ENCODE data around the gene NRROS.

The NRROS gene

GRCh38 chr3:196677353-196677752 is 37.9 kb downstream of the NRROS start:
- no peak for DNase-seq
- Histone ChIP-seq H3K27ac (ENCODE audit: insufficient read depth, low read length, poor library complexity, severe bottlenecking) (no peak overlapping the region), H3K27me3 (replicated peaks; ENCODE audit: control insufficient read depth, insufficient read depth, low read length, poor library complexity, severe bottlenecking) (no peaks in the 10 kb centered on the region)

GRCh38 chr3:196677931-196678330 is 38.4 kb downstream of the NRROS start:
- DNase-seq, result no peak
- no peak overlapping the region for H3K27ac ChIP-seq (ENCODE audit: insufficient read depth, low read length, poor library complexity, severe bottlenecking)
- no peaks in the 10 kb centered on the region for H3K27me3 ChIP-seq (replicated peaks; ENCODE audit: control insufficient read depth, insufficient read depth, low read length, poor library complexity, severe bottlenecking)

More at GRCh38 chr3:196677353-196677752, 37.9 kb downstream of the NRROS start:
- no peak overlapping the region for H3K4me3 ChIP-seq (ENCODE audit: insufficient read depth, low read depth, low read length, poor library complexity, severe bottlenecking)
- no peaks in the 10 kb centered on the region for H3K9me3 ChIP-seq (ENCODE audit: control insufficient read depth, low read length)
- no peaks in the 10 kb centered on the region for H3K36me3 ChIP-seq (ENCODE audit: control insufficient read depth, insufficient read depth, low read length)
- H3K4me1 ChIP-seq (ENCODE audit: control insufficient read depth, insufficient read depth, low read length, poor library complexity, severe bottlenecking), result peaks cover 10% of the 10 kb centered on the region

GRCh38 chr3:196684548-196685407 is 45.3 kb downstream of the NRROS start:
- DNase-seq, result peak; percentile 26 to 48 (median 38)
- no peak overlapping the region for H3K27ac ChIP-seq (ENCODE audit: insufficient read depth, low read length, poor library complexity, severe bottlenecking)
- peaks cover 4% of the 10 kb centered on the region for H3K4me1 ChIP-seq (ENCODE audit: control insufficient read depth, insufficient read depth, low read length, poor library complexity, severe bottlenecking)
- no peaks in the 10 kb centered on the region for H3K27me3 ChIP-seq (replicated peaks; ENCODE audit: control insufficient read depth, insufficient read depth, low read length, poor library complexity, severe bottlenecking)
- H3K9me3 ChIP-seq (ENCODE audit: control insufficient read depth, low read length), result no peaks in the 10 kb centered on the region
- peak overlapping the region; percentile 4 for H3K4me3 ChIP-seq (ENCODE audit: insufficient read depth, low read depth, low read length, poor library complexity, severe bottlenecking)
- no peaks in the 10 kb centered on the region for H3K36me3 ChIP-seq (ENCODE audit: control insufficient read depth, insufficient read depth, low read length)

More at GRCh38 chr3:196677931-196678330, 38.4 kb downstream of the NRROS start:
- Histone ChIP-seq H3K4me1 (ENCODE audit: control insufficient read depth, insufficient read depth, low read length, poor library complexity, severe bottlenecking) (peaks cover 10% of the 10 kb centered on the region), H3K9me3 (ENCODE audit: control insufficient read depth, low read length) (no peaks in the 10 kb centered on the region), H3K4me3 (ENCODE audit: insufficient read depth, low read depth, low read length, poor library complexity, severe bottlenecking) (no peak overlapping the region), H3K36me3 (ENCODE audit: control insufficient read depth, insufficient read depth, low read length) (no peaks in the 10 kb centered on the region)

GRCh38 chr3:196686436-196686835 is 46.9 kb downstream of the NRROS start:
- H3K36me3 ChIP-seq (ENCODE audit: control insufficient read depth, insufficient read depth, low read length), result no peaks in the 10 kb centered on the region
- H3K9me3 ChIP-seq (ENCODE audit: control insufficient read depth, low read length), result no peaks in the 10 kb centered on the region
- peaks cover 4% of the 10 kb centered on the region for H3K4me1 ChIP-seq (ENCODE audit: control insufficient read depth, insufficient read depth, low read length, poor library complexity, severe bottlenecking)
- H3K4me3 ChIP-seq (ENCODE audit: insufficient read depth, low read depth, low read length, poor library complexity, severe bottlenecking), result no peak overlapping the region
- no peak overlapping the region for H3K27ac ChIP-seq (ENCODE audit: insufficient read depth, low read length, poor library complexity, severe bottlenecking)
- H3K27me3 ChIP-seq (replicated peaks; ENCODE audit: control insufficient read depth, insufficient read depth, low read length, poor library complexity, severe bottlenecking), result no peaks in the 10 kb centered on the region
- no peak for DNase-seq

- no peak overlapping the region for H3K27ac ChIP-seq (ENCODE audit: insufficient read depth, low read length, poor library complexity, severe bottlenecking)
- H3K4me1 ChIP-seq (ENCODE audit: control insufficient read depth, insufficient read depth, low read length, poor library complexity, severe bottlenecking), result peaks cover 4% of the 10 kb centered on the region
- H3K36me3 ChIP-seq (ENCODE audit: control insufficient read depth, insufficient read depth, low read length), result no peaks in the 10 kb centered on the region
- DNase-seq, result no peak
- H3K27me3 ChIP-seq (replicated peaks; ENCODE audit: control insufficient read depth, insufficient read depth, low read length, poor library complexity, severe bottlenecking), result no peaks in the 10 kb centered on the region
- H3K9me3 ChIP-seq (ENCODE audit: control insufficient read depth, low read length), result no peaks in the 10 kb centered on the region
- H3K4me3 ChIP-seq (ENCODE audit: insufficient read depth, low read depth, low read length, poor library complexity, severe bottlenecking), result no peak overlapping the region
Observed at GRCh38 chr3:196688349-196688748, 48.9 kb downstream of the NRROS start.

- H3K36me3 ChIP-seq (ENCODE audit: control insufficient read depth, insufficient read depth, low read length), result no peaks in the 10 kb centered on the region
- H3K9me3 ChIP-seq (ENCODE audit: control insufficient read depth, low read length), result no peaks in the 10 kb centered on the region
- H3K4me3 ChIP-seq (ENCODE audit: insufficient read depth, low read depth, low read length, poor library complexity, severe bottlenecking), result no peak overlapping the region
- DNase-seq, result no peak
- H3K4me1 ChIP-seq (ENCODE audit: control insufficient read depth, insufficient read depth, low read length, poor library complexity, severe bottlenecking), result peaks cover 10% of the 10 kb centered on the region
- no peaks in the 10 kb centered on the region for H3K27me3 ChIP-seq (replicated peaks; ENCODE audit: control insufficient read depth, insufficient read depth, low read length, poor library complexity, severe bottlenecking)
- H3K27ac ChIP-seq (ENCODE audit: insufficient read depth, low read length, poor library complexity, severe bottlenecking), result no peak overlapping the region
Observed at GRCh38 chr3:196689941-196690660, 50.6 kb downstream of the NRROS start.

- no peaks in the 10 kb centered on the region for H3K9me3 ChIP-seq (ENCODE audit: control insufficient read depth, low read length)
- no peaks in the 10 kb centered on the region for H3K36me3 ChIP-seq (ENCODE audit: control insufficient read depth, insufficient read depth, low read length)
- peaks cover 10% of the 10 kb centered on the region for H3K4me1 ChIP-seq (ENCODE audit: control insufficient read depth, insufficient read depth, low read length, poor library complexity, severe bottlenecking)
- no peak for DNase-seq
- no peaks in the 10 kb centered on the region for H3K27me3 ChIP-seq (replicated peaks; ENCODE audit: control insufficient read depth, insufficient read depth, low read length, poor library complexity, severe bottlenecking)
- no peak overlapping the region for H3K4me3 ChIP-seq (ENCODE audit: insufficient read depth, low read depth, low read length, poor library complexity, severe bottlenecking)
- H3K27ac ChIP-seq (ENCODE audit: insufficient read depth, low read length, poor library complexity, severe bottlenecking), result no peak overlapping the region
Observed at GRCh38 chr3:196691386-196691785, 51.9 kb downstream of the NRROS start.

GRCh38 chr3:196694202-196694638 is 54.7 kb downstream of the NRROS start:
- H3K4me1 ChIP-seq (ENCODE audit: control insufficient read depth, insufficient read depth, low read length, poor library complexity, severe bottlenecking), result peaks cover 10% of the 10 kb centered on the region
- no peaks in the 10 kb centered on the region for H3K27me3 ChIP-seq (replicated peaks; ENCODE audit: control insufficient read depth, insufficient read depth, low read length, poor library complexity, severe bottlenecking)
- H3K4me3 ChIP-seq (ENCODE audit: insufficient read depth, low read depth, low read length, poor library complexity, severe bottlenecking), result no peak overlapping the region
- H3K9me3 ChIP-seq (ENCODE audit: control insufficient read depth, low read length), result no peaks in the 10 kb centered on the region
- peak in 1 of 3 donors; percentile 2 for DNase-seq
- no peak overlapping the region for H3K27ac ChIP-seq (ENCODE audit: insufficient read depth, low read length, poor library complexity, severe bottlenecking)
- no peaks in the 10 kb centered on the region for H3K36me3 ChIP-seq (ENCODE audit: control insufficient read depth, insufficient read depth, low read length)

- H3K27me3 ChIP-seq (replicated peaks; ENCODE audit: control insufficient read depth, insufficient read depth, low read length, poor library complexity, severe bottlenecking), result no peaks in the 10 kb centered on the region
- DNase-seq, result no peak
- H3K9me3 ChIP-seq (ENCODE audit: control insufficient read depth, low read length), result no peaks in the 10 kb centered on the region
- no peaks in the 10 kb centered on the region for H3K36me3 ChIP-seq (ENCODE audit: control insufficient read depth, insufficient read depth, low read length)
- H3K27ac ChIP-seq (ENCODE audit: insufficient read depth, low read length, poor library complexity, severe bottlenecking), result no peak overlapping the region
- no peak overlapping the region for H3K4me3 ChIP-seq (ENCODE audit: insufficient read depth, low read depth, low read length, poor library complexity, severe bottlenecking)
- peaks cover 10% of the 10 kb centered on the region for H3K4me1 ChIP-seq (ENCODE audit: control insufficient read depth, insufficient read depth, low read length, poor library complexity, severe bottlenecking)
Observed at GRCh38 chr3:196694941-196695848, 55.7 kb downstream of the NRROS start.

Data from effector memory CD4-positive, alpha-beta T cell (primary cell).